Spleen (tissue), 7 donors: ENCODE measurements around the gene AKAP10.

Experiments
- CTCF ChIP-seq, 11 experiments: fragments of 200-600 bp in 7 of 11; fragments of 450-650 bp in 4 of 11; sonication (generic) in 4 of 11; IDR thresholded peaks in 8 of 11; conservative IDR thresholded peaks in 3 of 11; 1 replicate in 7 of 11; 2 replicates in 4 of 11; pipeline versions ENCODE4 v1.4.0 to v1.8.0; 2016 to 2021; ENCODE audit warnings: antibody characterized with exemption in 11 of 11, inconsistent platforms in 4 of 11, mild to moderate bottlenecking in 1 of 11
- POLR2AphosphoS5 ChIP-seq, 3 donors: sonication (generic); formaldehyde crosslinking; IDR thresholded peaks; one replicate each; pipeline ENCODE4 v1.5.1; 2017; ENCODE audit warnings: antibody characterized with exemption in 3 of 3
- donor health status: DM: no; HTN: no; CAD: no; lungs with moderate emphysema.
- donor health status: DM: no; HTN: no; CAD: no.
- donor health status: DM: no; HTN: no; CAD: no.

DNA sequence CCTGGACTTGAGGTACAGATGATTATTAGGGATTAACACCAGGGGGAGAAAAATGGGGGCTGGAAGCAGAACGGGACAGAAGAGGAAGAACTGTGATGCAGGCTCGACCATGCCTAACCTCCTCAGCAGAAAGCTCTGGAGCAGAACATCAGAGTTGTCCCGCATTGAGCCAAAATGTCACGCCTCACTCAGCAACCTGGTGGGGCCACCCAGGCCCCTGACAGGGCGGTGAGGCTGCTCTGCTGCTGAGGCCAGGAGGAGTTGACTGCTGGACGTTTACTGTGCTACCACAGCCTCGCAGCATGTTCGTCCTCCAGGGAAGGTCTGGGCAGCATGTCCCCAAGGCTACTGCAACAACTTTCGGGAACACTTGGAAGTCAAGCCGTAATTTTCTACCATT, 103.4 kb downstream of the AKAP10 start:
- TF ChIP-seq POLR2AphosphoS5 (IDR thresholded peaks at IDR 0.05) (no peak), CTCF (IDR thresholded peaks at IDR 0.05 in 8 of 11, conservative IDR thresholded peaks at IDR 0.05 in 3 of 11) (no peak)
